H9 (cell line): Measurements from ENCODE around the gene TTC39A. TPM values are rescaled to one million over a fixed set of nuclear protein-coding genes. Genes with fewer than 3 reads are reported as not detected.

Experiments
- DNase-seq: peaks from one replicate; pipeline ENCODE4 v3.0.0-alpha.2; 2017
- H2AFZ ChIP-seq: one replicate; pipeline ENCODE4 v1.6.1; 2013; ENCODE audit warnings: mild to moderate bottlenecking, low read length, control low read depth, moderate library complexity
- H2AK5ac ChIP-seq: 2 replicates; pipeline ENCODE4 v1.6.1; 2013; ENCODE audit warnings: low read length, control low read depth, mixed read lengths; ENCODE audit not compliant: insufficient read length
- H2BK120ac ChIP-seq: one replicate; pipeline ENCODE4 v1.6.1; 2013; ENCODE audit warnings: low read depth, mild to moderate bottlenecking, low read length, control low read depth, inconsistent platforms; ENCODE audit not compliant: poor library complexity, severe bottlenecking
- H2BK12ac ChIP-seq: 2 replicates; pipeline ENCODE4 v1.6.1; 2013; ENCODE audit warnings: low read length, control low read depth, mixed read lengths, low read depth; ENCODE audit not compliant: insufficient read length
- H2BK15ac ChIP-seq: 2 replicates; pipeline ENCODE4 v1.6.1; 2013; ENCODE audit warnings: low read depth, low read length, control low read depth
- H2BK20ac ChIP-seq: one replicate; pipeline ENCODE4 v1.6.1; 2013; ENCODE audit warnings: low read depth, mild to moderate bottlenecking, low read length, control low read depth, inconsistent platforms; ENCODE audit not compliant: poor library complexity, severe bottlenecking
- H2BK5ac ChIP-seq: 2 replicates; pipeline ENCODE4 v1.6.1; 2013; ENCODE audit warnings: low read length, control low read depth, mixed read lengths; ENCODE audit not compliant: insufficient read length
- H3K14ac ChIP-seq: 2 replicates; pipeline ENCODE4 v1.6.1; 2013; ENCODE audit warnings: low read length, control low read depth; ENCODE audit not compliant: insufficient read depth
- H3K18ac ChIP-seq: 2 replicates; pipeline ENCODE4 v1.6.1; 2013; ENCODE audit warnings: low read depth, mild to moderate bottlenecking, mixed read lengths, low read length, control low read depth; ENCODE audit not compliant: insufficient read length
- H3K23ac ChIP-seq: 2 replicates; pipeline ENCODE4 v1.6.1; 2013; ENCODE audit warnings: low read length, control low read depth, mixed read lengths, low read depth; ENCODE audit not compliant: insufficient read length
- H3K23me2 ChIP-seq: 2 replicates; pipeline ENCODE4 v1.6.1; 2013; ENCODE audit warnings: low read depth, mild to moderate bottlenecking, mixed read lengths, low read length, control low read depth; ENCODE audit not compliant: insufficient read length, poor library complexity, severe bottlenecking
- H3K27ac ChIP-seq: 2 replicates; pipeline ENCODE4 v1.5.1; 2013; ENCODE audit warnings: low read length, control low read depth, mixed read lengths, low read depth; ENCODE audit not compliant: insufficient read length
- H3K27me3 ChIP-seq: 2 replicates; pipeline ENCODE4 v1.6.1; 2013; ENCODE audit warnings: low read length, control low read depth, inconsistent platforms; ENCODE audit not compliant: insufficient read depth
- H3K4ac ChIP-seq: 2 replicates; pipeline ENCODE4 v1.6.1; 2013; ENCODE audit warnings: low read depth, mild to moderate bottlenecking, control low read depth, inconsistent platforms, low read length, moderate library complexity
- H3K4me1 ChIP-seq: 2 replicates; pipeline ENCODE4 v1.6.1; 2013; ENCODE audit warnings: low read length, control low read depth, inconsistent platforms; ENCODE audit not compliant: insufficient read depth
- H3K4me2 ChIP-seq: 2 replicates; pipeline ENCODE4 v1.6.1; 2013; ENCODE audit warnings: low read length, control low read depth, mixed read lengths; ENCODE audit not compliant: insufficient read length, insufficient read depth
- H3K56ac ChIP-seq: 2 replicates; pipeline ENCODE4 v1.6.1; 2013; ENCODE audit warnings: low read depth, mild to moderate bottlenecking, mixed read lengths, low read length, control low read depth; ENCODE audit not compliant: insufficient read length
- H3K79me1 ChIP-seq: 2 replicates; pipeline ENCODE4 v1.6.1; 2013; ENCODE audit warnings: low read depth, mild to moderate bottlenecking, moderate library complexity, low read length, control low read depth, inconsistent platforms; ENCODE audit not compliant: insufficient read depth, poor library complexity, severe bottlenecking
- H3K79me2 ChIP-seq: 2 replicates; pipeline ENCODE4 v1.6.1; 2013; ENCODE audit warnings: low read length, control low read depth, inconsistent platforms; ENCODE audit not compliant: insufficient read depth
- H3K9ac ChIP-seq: 2 replicates; pipeline ENCODE4 v1.6.1; 2013; ENCODE audit warnings: low read length, control low read depth, mixed read lengths; ENCODE audit not compliant: insufficient read length; ENCODE audit errors: extremely low read depth
- H3K9me3 ChIP-seq: one replicate; pipeline ENCODE4 v1.6.1; 2013; ENCODE audit warnings: low read depth, low read length, inconsistent platforms; ENCODE audit not compliant: control insufficient read depth
- H3T11ph ChIP-seq: one replicate; pipeline ENCODE4 v1.6.1; 2013; ENCODE audit warnings: mild to moderate bottlenecking, low read length, control low read depth, inconsistent platforms
- H4K20me1 ChIP-seq: one replicate; pipeline ENCODE4 v1.6.1; 2013; ENCODE audit not compliant: control insufficient read depth, insufficient read length, insufficient read depth
- H4K5ac ChIP-seq: 2 replicates; pipeline ENCODE4 v1.6.1; 2013; ENCODE audit warnings: low read depth, mild to moderate bottlenecking, mixed read lengths, low read length, control low read depth; ENCODE audit not compliant: insufficient read length
- H4K8ac ChIP-seq: replicated peaks from 2 replicates; pipeline ENCODE4 v1.6.1; 2013; ENCODE audit warnings: low read length, control low read depth, mixed read lengths, low read depth; ENCODE audit not compliant: insufficient read length
- H4K91ac ChIP-seq: 2 replicates; pipeline ENCODE4 v1.6.1; 2013; ENCODE audit warnings: low read depth, mild to moderate bottlenecking, moderate library complexity, mixed read lengths, low read length, control low read depth; ENCODE audit not compliant: insufficient read length
- H3K27ac Mint-ChIP-seq, 3 experiments: 2 replicates in 2 of 3; 3 replicates in 1 of 3; pipeline ENCODE4 v1.8.0; 2020 to 2021; ENCODE audit warnings: mixed read lengths in 3 of 3, mild to moderate bottlenecking in 1 of 3, moderate library complexity in 1 of 3
- H3K27me3 Mint-ChIP-seq: 2 replicates; pipeline ENCODE4 v1.8.0; 2021; ENCODE audit warnings: low read depth, mild to moderate bottlenecking, moderate library complexity, mixed read lengths
- H3K36me3 Mint-ChIP-seq, 3 experiments: 2 replicates in 2 of 3; 3 replicates in 1 of 3; pipeline ENCODE4 v1.8.0; 2020 to 2021; ENCODE audit warnings: low read depth in 3 of 3, mixed read lengths in 3 of 3; ENCODE audit not compliant: insufficient read depth in 1 of 3
- H3K4me1 Mint-ChIP-seq, 2 experiments: 2 replicates each; pipeline ENCODE4 v1.8.0; 2020; ENCODE audit warnings: mixed read lengths in 2 of 2
- H3K4me3 Mint-ChIP-seq, 2 experiments: 2 replicates in 1 of 2; 3 replicates in 1 of 2; pipeline ENCODE4 v1.8.0; 2020 to 2021; ENCODE audit warnings: mild to moderate bottlenecking in 2 of 2, mixed read lengths in 2 of 2, moderate library complexity in 1 of 2
- H3K9me3 Mint-ChIP-seq, 2 experiments: 2 replicates in 1 of 2; 3 replicates in 1 of 2; pipeline ENCODE4 v1.8.0; 2020; ENCODE audit warnings: mild to moderate bottlenecking in 2 of 2, mixed read lengths in 2 of 2, moderate library complexity in 1 of 2
- WGBS: extraction: QIAGEN DNeasy Blood & Tissue Kit; methylation state at CpG from one replicate; pipeline ENCODE4 v1.1.7; 2013; ENCODE audit warnings: missing lambda C conversion rate, low lambda C conversion rate, mixed read lengths; ENCODE audit not compliant: insufficient read length; ENCODE audit errors: extremely low coverage; 5-methylcytosine and 5-hydroxymethylcytosine counted together
- total RNA-seq: library from RNA; stranded (reverse); gene quantifications from 2 replicates; pipeline ENCODE4 v1.2.1, GENCODE V29; 2021
- TF ChIP-seq, protein P1 (sequence below): fragments of 200-600 bp; sonication (generic); conservative IDR thresholded peaks from 3 replicates; pipeline ENCODE4 v1.8.0; 2021; ENCODE audit warnings: antibody characterized with exemption, mild to moderate bottlenecking

Gene TTC39A
- total RNA-seq, 1 experiment from 2014 or later = 7.7 TPM

DNA sequence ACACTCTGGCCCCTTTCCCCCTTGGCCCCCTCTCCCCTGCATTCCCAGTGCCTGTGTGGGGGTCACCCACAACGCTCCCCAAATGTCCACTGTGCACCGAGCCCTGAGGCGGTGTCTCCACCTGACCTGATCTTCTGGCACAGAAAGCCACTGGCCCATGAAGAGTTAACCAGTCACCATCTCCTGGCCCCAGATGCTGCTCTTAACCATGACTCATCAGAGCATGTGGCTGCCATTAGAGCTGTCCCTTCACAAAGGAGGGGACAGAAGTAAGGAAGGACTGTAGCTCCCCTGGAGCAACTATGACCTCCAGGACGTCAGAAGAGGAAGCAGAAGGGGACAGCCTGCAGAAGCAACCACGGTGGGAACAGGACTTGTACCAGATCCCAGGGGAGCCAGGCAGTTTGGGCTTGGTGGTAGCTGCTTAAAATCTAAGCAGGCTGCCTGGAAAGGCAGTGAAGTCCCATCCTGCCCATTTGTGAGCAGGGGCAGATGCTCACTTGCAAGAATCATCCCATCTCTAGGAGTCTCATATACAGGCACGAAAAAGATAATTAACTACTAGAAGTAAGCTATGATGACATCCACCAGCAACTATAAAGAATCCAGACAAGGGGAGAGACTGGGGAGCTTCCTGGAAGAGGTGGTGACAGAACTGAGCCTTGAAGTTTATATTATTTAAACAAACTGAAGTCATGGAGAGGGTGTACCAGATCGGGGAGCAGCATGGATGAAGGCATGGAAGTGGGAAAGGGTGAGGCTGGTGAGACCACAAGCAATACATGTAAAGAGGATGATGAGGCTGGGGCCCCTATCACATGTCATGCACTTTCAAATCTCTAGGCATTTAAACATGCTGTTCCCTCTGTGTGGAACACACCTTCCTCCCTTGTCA, 1.1 kb upstream of the TTC39A start:
- peaks cover 19 to 26% of the 10 kb centered on the region in 2 experiments for H3K4me1 Mint-ChIP-seq
- H3K79me1 ChIP-seq = no peaks in the 10 kb centered on the region

More for the DNA sequence above, 1.1 kb upstream of the TTC39A start:
- Mint-ChIP-seq H3K27ac (peak overlapping the region in 1 of 3 experiments; percentile 54; a peak in 3 of 7 replicates), H3K9me3 (no peaks in the 10 kb centered on the region), H3K27me3 (peaks cover 18% of the 10 kb centered on the region), H3K4me3 (peak overlapping the region; percentile 83 to 92), H3K36me3 (no peaks in the 10 kb centered on the region)
- TF ChIP-seq, protein P1, sequence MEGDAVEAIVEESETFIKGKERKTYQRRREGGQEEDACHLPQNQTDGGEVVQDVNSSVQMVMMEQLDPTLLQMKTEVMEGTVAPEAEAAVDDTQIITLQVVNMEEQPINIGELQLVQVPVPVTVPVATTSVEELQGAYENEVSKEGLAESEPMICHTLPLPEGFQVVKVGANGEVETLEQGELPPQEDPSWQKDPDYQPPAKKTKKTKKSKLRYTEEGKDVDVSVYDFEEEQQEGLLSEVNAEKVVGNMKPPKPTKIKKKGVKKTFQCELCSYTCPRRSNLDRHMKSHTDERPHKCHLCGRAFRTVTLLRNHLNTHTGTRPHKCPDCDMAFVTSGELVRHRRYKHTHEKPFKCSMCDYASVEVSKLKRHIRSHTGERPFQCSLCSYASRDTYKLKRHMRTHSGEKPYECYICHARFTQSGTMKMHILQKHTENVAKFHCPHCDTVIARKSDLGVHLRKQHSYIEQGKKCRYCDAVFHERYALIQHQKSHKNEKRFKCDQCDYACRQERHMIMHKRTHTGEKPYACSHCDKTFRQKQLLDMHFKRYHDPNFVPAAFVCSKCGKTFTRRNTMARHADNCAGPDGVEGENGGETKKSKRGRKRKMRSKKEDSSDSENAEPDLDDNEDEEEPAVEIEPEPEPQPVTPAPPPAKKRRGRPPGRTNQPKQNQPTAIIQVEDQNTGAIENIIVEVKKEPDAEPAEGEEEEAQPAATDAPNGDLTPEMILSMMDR = no peak
- Histone ChIP-seq H3K27me3 (no peaks in the 10 kb centered on the region; the same call in 1 of the 2 replicates), H3K14ac (peak overlapping the region; percentile 68; the same call in 1 of the 2 replicates), H2AFZ (no peak overlapping the region), H3K9ac (no peak overlapping the region), H3K56ac (no peak overlapping the region), H3T11ph (no peak overlapping the region), H4K20me1 (no peaks in the 10 kb centered on the region), H3K79me2 (no peaks in the 10 kb centered on the region), H2BK12ac (no peak overlapping the region), H3K4me1 (peaks cover 3% of the 10 kb centered on the region; the same call in 1 of the 2 replicates), H4K5ac (no peak overlapping the region), H4K91ac (no peak overlapping the region), H3K18ac (no peak overlapping the region), H2BK120ac (no peak overlapping the region), H2BK15ac (no peak overlapping the region), H2BK20ac (no peak overlapping the region), H3K9me3 (no peaks in the 10 kb centered on the region), H4K8ac (no peak overlapping the region), H3K4ac (no peak overlapping the region), H3K4me2 (peak overlapping the region; percentile 66), H2BK5ac (no peak overlapping the region), H3K27ac (no peak overlapping the region), H3K23ac (no peak overlapping the region), H2AK5ac (no peak overlapping the region), H3K23me2 (peaks cover 6% of the 10 kb centered on the region)
- peak; percentile 75 for DNase-seq
- WGBS = no CpG with 5 or more reads among the region's 7 CpGs
